K562 (cell line): ENCODE measurements around the gene PCDHGA7. TPM values are rescaled to one million over a fixed set of nuclear protein-coding genes. Genes with fewer than 3 reads are reported as not detected.
A peak's percentile ranks its signal among the peaks of the same experiment; 100 is the strongest.

ENCODE experiments used
- ATAC-seq: fragments of 200-7000 bp; cut with Tn5 transposase; 3 replicates; pipeline ENCODE4 v1.9.1; 2020; ENCODE audit warnings: moderate library complexity
- BruUV-seq: library from RNA; stranded (reverse); fragments of 400-500 nt; replicated peaks from 2 replicates; lab custom pipeline; 2021; lab: Mats Ljungman, UMichigan
- CTCF ChIA-PET: fragments of 300-600 bp; formaldehyde crosslinking; extraction: SDS; loops from one replicate; lab custom pipeline; 2021; ENCODE audit warnings: low intra/inter-chr PET ratio; lab: Yijun Ruan, JAX
- POLR2A ChIA-PET: fragments of 300-600, 350-650 bp; sonication (Branson Sonifier 250); formaldehyde crosslinking; extraction: SDS; loops from one replicate; lab custom pipeline; 2021; ENCODE audit warnings: antibody characterized with exemption, inconsistent platforms; lab: Yijun Ruan, JAX
- DNase-seq, 4 experiments: peaks; one replicate each; pipeline versions ENCODE4 v3.0.0 to v3.0.0-alpha.2; 2011 to 2018; ENCODE audit warnings: low spot score in 3 of 4, mixed read lengths in 3 of 4; ENCODE audit errors: extremely low read depth in 1 of 4
- FAIRE-seq: peaks from 2 replicates; lab custom pipeline; 2011; peaks lifted over from hg19 to GRCh38; lab: Jason Lieb, UNC
- H2AFZ ChIP-seq: 2 replicates; pipeline ENCODE4 v1.6.0; 2011; ENCODE audit warnings: low read depth, low read length, control low read depth, inconsistent platforms
- H3K27ac ChIP-seq: fragments of 200-600 bp; 3 replicates; pipeline ENCODE4 v1.8.0; 2011; ENCODE audit warnings: low read depth, mild to moderate bottlenecking, control low read depth, inconsistent platforms, low read length, moderate library complexity, mixed read lengths; ENCODE audit errors: extremely low read depth
- H3K27me3 ChIP-seq, 2 experiments: fragments of 300-600 bp in 1 of 2; 2 replicates in 1 of 2; 3 replicates in 1 of 2; pipeline versions ENCODE4 v1.6.0 to v1.8.0; 2011; ENCODE audit warnings: inconsistent platforms in 2 of 2, low read length in 2 of 2, mild to moderate bottlenecking in 1 of 2, mixed read lengths in 1 of 2, moderate library complexity in 1 of 2; ENCODE audit not compliant: control insufficient read depth in 2 of 2, insufficient read depth in 2 of 2
- H3K36me3 ChIP-seq: fragments of 300-600 bp; 3 replicates; pipeline ENCODE4 v1.8.0; 2011; ENCODE audit warnings: mild to moderate bottlenecking, low read length, inconsistent platforms; ENCODE audit not compliant: control insufficient read depth, insufficient read depth
- H3K4me1 ChIP-seq, 2 experiments: fragments of 200-600 bp in 1 of 2; replicated peaks in 1 of 2; 2 replicates in 1 of 2; 3 replicates in 1 of 2; pipeline versions ENCODE4 v1.5.1 to v1.8.0; 2011; ENCODE audit warnings: inconsistent platforms in 2 of 2, low read length in 2 of 2, mild to moderate bottlenecking in 1 of 2, mixed read lengths in 1 of 2, moderate library complexity in 1 of 2; ENCODE audit not compliant: control insufficient read depth in 2 of 2, insufficient read depth in 2 of 2
- H3K4me2 ChIP-seq: 2 replicates; pipeline ENCODE4 v1.6.1; 2011; ENCODE audit warnings: low read length, control low read depth, inconsistent platforms, mixed read lengths; ENCODE audit not compliant: insufficient read depth
- H3K4me3 ChIP-seq: fragments of 200-600 bp; sonication (generic), shearing (Covaris generic); 2 replicates; pipeline ENCODE4 v1.5.1; 2016; ENCODE audit warnings: control low read depth, inconsistent platforms
- H3K79me2 ChIP-seq: fragments of 200-600 bp; 3 replicates; pipeline ENCODE4 v1.8.0; 2011; ENCODE audit warnings: low read length, inconsistent platforms; ENCODE audit not compliant: control insufficient read depth, insufficient read depth
- H3K9ac ChIP-seq, 2 experiments: 2 replicates each; pipeline versions ENCODE4 v1.6.0 to v1.6.1; 2011; ENCODE audit warnings: low read depth in 2 of 2, low read length in 2 of 2, control low read depth in 1 of 2, inconsistent platforms in 1 of 2, mild to moderate bottlenecking in 1 of 2, mixed read lengths in 1 of 2; ENCODE audit not compliant: insufficient read depth in 1 of 2
- H3K9me1 ChIP-seq: one replicate; pipeline ENCODE4 v1.6.0; 2011; ENCODE audit warnings: inconsistent platforms, mild to moderate bottlenecking, low read length, moderate library complexity; ENCODE audit not compliant: control insufficient read depth, insufficient read depth
- H3K9me3 ChIP-seq: replicated peaks from 2 replicates; pipeline ENCODE4 v1.5.1; 2011; ENCODE audit warnings: low read depth, low read length, inconsistent platforms; ENCODE audit not compliant: control insufficient read depth, insufficient read depth
- H4K20me1 ChIP-seq: replicated peaks from 2 replicates; pipeline ENCODE4 v1.6.1; 2011; ENCODE audit warnings: low read length, inconsistent platforms, mixed read lengths; ENCODE audit not compliant: control insufficient read depth, insufficient read depth
- CBX1 ChIP-seq: sonication (generic); IDR thresholded peaks from 2 replicates; pipeline ENCODE4 v1.6.1; 2016; ENCODE audit warnings: antibody characterized with exemption, low read depth, mild to moderate bottlenecking
- MAFG ChIP-seq: fragments of 450-650 bp; conservative IDR thresholded peaks from 2 replicates; pipeline ENCODE4 v1.6.1; 2016; ENCODE audit warnings: missing genetic modification characterization, missing compliant biosample characterization
- TAF7 ChIP-seq: fragments of 450-650 bp; IDR thresholded peaks from 2 replicates; pipeline ENCODE4 v1.6.1; 2016; ENCODE audit warnings: missing genetic modification characterization, missing compliant biosample characterization
- ZBTB33 ChIP-seq: sonication (generic); formaldehyde crosslinking; IDR thresholded peaks from 2 replicates; pipeline ENCODE4 v1.8.1; 2023; ENCODE audit warnings: mild to moderate bottlenecking, missing genetic modification reagents
- ZNF184 ChIP-seq: sonication (generic); formaldehyde crosslinking; IDR thresholded peaks from 2 replicates; pipeline ENCODE4 v1.5.0; 2020; ENCODE audit warnings: missing genetic modification reagents
- ZNF586 ChIP-seq: fragments of 450-650 bp; formaldehyde crosslinking; conservative IDR thresholded peaks from 2 replicates; pipeline ENCODE4 v1.4.0; 2020; ENCODE audit warnings: mild to moderate bottlenecking, moderate library complexity
- WGBS: fragments of 100-300 bp; shearing (Covaris generic); methylation state at CpG from one replicate; pipeline ENCODE4 v1.1.6; 2016; ENCODE audit warnings: low coverage, mixed read lengths; ENCODE audit not compliant: insufficient coverage; ENCODE audit errors: missing lambda C conversion rate; 5-methylcytosine and 5-hydroxymethylcytosine counted together
- in situ Hi-C: fragments of 300-500 bp; cut with MboI; formaldehyde crosslinking; loops from 4 replicates; pipeline ENCODE4 v1.15.0; 2018; ENCODE audit warnings: inconsistent platforms, mixed read lengths
- intact Hi-C: fragments of 100-400 bp; cut with micrococcal nuclease; formaldehyde crosslinking; loops from 2 replicates; pipeline ENCODE4 v1.14.2; 2022
- polyA plus RNA-seq, 8 experiments: library from polyadenylated mRNA; depleted of rRNA in 4 of 8; stranded (reverse) in 5 of 8; unstranded in 3 of 8; fragments of >200 nt; fragmentation: Nextera tagmentation in 2 of 8; fragmentation: Illumina TruSeq in 1 of 8; extraction: Ambion mirVana in 2 of 8; extraction: Trizol in 1 of 8; gene quantifications; 2 replicates each; pipeline versions ENCODE4 v1.2.1 to v1.2.3, GENCODE V29; 2011 to 2014; ENCODE audit warnings: inconsistent platforms in 1 of 8, missing spikeins in 1 of 8
- total RNA-seq, 7 experiments: library from RNA; depleted of rRNA in 6 of 7; stranded (reverse); fragments of >200 nt in 6 of 7; fragmentation: Illumina TruSeq in 2 of 7; extraction: Trizol in 2 of 7; gene quantifications; 2 replicates each; pipeline versions ENCODE4 v1.2.1 to v1.2.3, GENCODE V29; 2011 to 2021; ENCODE audit warnings: low replicate concordance in 1 of 7
- TF ChIP-seq, protein P1 (sequence below): fragments of 450-650 bp; IDR thresholded peaks from 2 replicates; pipeline ENCODE4 v1.6.1; 2016; ENCODE audit warnings: mild to moderate bottlenecking, moderate library complexity

The PCDHGA7 gene
- total and polyA plus RNA-seq, 9 of the 15 experiments (the other 6 are each of a cell fraction or from before 2014, with no cell fraction given) = 0.03 to 0.11 (median 0.06) TPM; not detected in 5

DNA sequence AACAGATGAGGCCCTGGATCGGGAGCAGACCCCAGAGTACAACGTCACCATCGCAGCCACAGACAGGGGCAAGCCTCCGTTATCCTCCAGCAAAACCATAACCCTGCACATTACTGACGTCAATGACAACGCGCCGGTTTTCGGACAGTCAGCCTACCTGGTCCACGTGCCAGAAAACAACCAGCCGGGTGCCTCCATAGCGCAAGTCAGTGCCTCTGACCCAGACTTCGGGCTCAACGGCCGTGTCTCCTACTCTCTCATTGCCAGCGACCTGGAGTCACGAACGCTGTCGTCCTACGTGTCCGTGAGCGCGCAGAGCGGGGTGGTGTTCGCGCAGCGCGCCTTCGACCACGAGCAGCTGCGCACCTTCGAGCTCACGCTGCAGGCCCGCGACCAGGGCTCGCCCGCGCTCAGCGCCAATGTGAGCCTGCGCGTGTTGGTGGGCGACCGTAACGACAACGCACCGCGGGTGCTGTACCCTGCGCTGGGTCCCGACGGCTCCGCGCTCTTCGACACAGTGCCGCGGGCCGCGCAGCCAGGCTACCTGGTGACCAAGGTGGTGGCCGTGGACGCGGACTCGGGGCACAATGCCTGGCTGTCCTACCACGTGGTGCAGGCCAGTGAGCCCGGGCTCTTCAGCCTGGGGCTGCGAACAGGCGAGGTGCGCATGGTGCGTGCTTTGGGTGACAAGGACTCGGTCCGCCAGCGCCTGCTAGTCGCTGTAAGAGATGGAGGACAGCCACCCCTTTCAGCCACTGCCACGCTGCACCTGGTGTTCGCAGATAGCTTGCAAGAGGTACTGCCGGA, 36.7 kb downstream of the PCDHGA7 start:
- 49% methylated on average over 52 of the region's 74 CpGs for WGBS
- ChIA-PET POLR2A (no interaction called here), CTCF (interaction anchor here (2.0 kb wide), 1 partner anchor 105 kb away, joined by 6 read pairs; no protein-coding TSS in a partner anchor)
- Histone ChIP-seq H3K27me3 (peaks cover 3 to 45% of the 10 kb centered on the region in 2 experiments; a peak in 3 of 5 replicates), H3K4me3 (no peak overlapping the region), H3K36me3 (no peaks in the 10 kb centered on the region), H3K27ac (no peak overlapping the region), H3K4me1 (peaks cover 0 to 30% of the 10 kb centered on the region in 2 experiments; a peak in 2 of 5 replicates), H3K4me2 (no peak overlapping the region), H2AFZ (no peak overlapping the region), H3K9me3 (0 out of 2 replicates have a peak, but pooled peaks cover 1% of the 10 kb centered on the region), H3K79me2 (no peaks in the 10 kb centered on the region), H3K9me1 (no peaks in the 10 kb centered on the region), H3K9ac (no peak overlapping the region), H4K20me1 (no peaks in the 10 kb centered on the region)
- in situ Hi-C loops = no loop called here
- BruUV-seq = no TSS peak
- ATAC-seq (no peak), FAIRE-seq (no peak), DNase-seq (no peak)
- intact Hi-C loops = no loop called here
- TF ChIP-seq MAFG (tag) (no peak), ZBTB33 (CRISPR knock-in tag) (0 out of 2 replicates have a peak, but pooled peaks have one; percentile 8), TAF7 (tag) (no peak), ZNF184 (CRISPR knock-in tag) (0 out of 2 replicates have a peak, but pooled peaks have one; percentile 11), CBX1 (no peak), ZNF586 (CRISPR knock-in tag) (no peak)
- TF ChIP-seq, protein P1, sequence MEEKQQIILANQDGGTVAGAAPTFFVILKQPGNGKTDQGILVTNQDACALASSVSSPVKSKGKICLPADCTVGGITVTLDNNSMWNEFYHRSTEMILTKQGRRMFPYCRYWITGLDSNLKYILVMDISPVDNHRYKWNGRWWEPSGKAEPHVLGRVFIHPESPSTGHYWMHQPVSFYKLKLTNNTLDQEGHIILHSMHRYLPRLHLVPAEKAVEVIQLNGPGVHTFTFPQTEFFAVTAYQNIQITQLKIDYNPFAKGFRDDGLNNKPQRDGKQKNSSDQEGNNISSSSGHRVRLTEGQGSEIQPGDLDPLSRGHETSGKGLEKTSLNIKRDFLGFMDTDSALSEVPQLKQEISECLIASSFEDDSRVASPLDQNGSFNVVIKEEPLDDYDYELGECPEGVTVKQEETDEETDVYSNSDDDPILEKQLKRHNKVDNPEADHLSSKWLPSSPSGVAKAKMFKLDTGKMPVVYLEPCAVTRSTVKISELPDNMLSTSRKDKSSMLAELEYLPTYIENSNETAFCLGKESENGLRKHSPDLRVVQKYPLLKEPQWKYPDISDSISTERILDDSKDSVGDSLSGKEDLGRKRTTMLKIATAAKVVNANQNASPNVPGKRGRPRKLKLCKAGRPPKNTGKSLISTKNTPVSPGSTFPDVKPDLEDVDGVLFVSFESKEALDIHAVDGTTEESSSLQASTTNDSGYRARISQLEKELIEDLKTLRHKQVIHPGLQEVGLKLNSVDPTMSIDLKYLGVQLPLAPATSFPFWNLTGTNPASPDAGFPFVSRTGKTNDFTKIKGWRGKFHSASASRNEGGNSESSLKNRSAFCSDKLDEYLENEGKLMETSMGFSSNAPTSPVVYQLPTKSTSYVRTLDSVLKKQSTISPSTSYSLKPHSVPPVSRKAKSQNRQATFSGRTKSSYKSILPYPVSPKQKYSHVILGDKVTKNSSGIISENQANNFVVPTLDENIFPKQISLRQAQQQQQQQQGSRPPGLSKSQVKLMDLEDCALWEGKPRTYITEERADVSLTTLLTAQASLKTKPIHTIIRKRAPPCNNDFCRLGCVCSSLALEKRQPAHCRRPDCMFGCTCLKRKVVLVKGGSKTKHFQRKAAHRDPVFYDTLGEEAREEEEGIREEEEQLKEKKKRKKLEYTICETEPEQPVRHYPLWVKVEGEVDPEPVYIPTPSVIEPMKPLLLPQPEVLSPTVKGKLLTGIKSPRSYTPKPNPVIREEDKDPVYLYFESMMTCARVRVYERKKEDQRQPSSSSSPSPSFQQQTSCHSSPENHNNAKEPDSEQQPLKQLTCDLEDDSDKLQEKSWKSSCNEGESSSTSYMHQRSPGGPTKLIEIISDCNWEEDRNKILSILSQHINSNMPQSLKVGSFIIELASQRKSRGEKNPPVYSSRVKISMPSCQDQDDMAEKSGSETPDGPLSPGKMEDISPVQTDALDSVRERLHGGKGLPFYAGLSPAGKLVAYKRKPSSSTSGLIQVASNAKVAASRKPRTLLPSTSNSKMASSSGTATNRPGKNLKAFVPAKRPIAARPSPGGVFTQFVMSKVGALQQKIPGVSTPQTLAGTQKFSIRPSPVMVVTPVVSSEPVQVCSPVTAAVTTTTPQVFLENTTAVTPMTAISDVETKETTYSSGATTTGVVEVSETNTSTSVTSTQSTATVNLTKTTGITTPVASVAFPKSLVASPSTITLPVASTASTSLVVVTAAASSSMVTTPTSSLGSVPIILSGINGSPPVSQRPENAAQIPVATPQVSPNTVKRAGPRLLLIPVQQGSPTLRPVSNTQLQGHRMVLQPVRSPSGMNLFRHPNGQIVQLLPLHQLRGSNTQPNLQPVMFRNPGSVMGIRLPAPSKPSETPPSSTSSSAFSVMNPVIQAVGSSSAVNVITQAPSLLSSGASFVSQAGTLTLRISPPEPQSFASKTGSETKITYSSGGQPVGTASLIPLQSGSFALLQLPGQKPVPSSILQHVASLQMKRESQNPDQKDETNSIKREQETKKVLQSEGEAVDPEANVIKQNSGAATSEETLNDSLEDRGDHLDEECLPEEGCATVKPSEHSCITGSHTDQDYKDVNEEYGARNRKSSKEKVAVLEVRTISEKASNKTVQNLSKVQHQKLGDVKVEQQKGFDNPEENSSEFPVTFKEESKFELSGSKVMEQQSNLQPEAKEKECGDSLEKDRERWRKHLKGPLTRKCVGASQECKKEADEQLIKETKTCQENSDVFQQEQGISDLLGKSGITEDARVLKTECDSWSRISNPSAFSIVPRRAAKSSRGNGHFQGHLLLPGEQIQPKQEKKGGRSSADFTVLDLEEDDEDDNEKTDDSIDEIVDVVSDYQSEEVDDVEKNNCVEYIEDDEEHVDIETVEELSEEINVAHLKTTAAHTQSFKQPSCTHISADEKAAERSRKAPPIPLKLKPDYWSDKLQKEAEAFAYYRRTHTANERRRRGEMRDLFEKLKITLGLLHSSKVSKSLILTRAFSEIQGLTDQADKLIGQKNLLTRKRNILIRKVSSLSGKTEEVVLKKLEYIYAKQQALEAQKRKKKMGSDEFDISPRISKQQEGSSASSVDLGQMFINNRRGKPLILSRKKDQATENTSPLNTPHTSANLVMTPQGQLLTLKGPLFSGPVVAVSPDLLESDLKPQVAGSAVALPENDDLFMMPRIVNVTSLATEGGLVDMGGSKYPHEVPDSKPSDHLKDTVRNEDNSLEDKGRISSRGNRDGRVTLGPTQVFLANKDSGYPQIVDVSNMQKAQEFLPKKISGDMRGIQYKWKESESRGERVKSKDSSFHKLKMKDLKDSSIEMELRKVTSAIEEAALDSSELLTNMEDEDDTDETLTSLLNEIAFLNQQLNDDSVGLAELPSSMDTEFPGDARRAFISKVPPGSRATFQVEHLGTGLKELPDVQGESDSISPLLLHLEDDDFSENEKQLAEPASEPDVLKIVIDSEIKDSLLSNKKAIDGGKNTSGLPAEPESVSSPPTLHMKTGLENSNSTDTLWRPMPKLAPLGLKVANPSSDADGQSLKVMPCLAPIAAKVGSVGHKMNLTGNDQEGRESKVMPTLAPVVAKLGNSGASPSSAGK = no peak
